ENCODE measurements around the gene FCHSD1.
A peak's percentile ranks its signal among the peaks of the same experiment; 100 is the strongest.

Gene FCHSD1

DNA sequence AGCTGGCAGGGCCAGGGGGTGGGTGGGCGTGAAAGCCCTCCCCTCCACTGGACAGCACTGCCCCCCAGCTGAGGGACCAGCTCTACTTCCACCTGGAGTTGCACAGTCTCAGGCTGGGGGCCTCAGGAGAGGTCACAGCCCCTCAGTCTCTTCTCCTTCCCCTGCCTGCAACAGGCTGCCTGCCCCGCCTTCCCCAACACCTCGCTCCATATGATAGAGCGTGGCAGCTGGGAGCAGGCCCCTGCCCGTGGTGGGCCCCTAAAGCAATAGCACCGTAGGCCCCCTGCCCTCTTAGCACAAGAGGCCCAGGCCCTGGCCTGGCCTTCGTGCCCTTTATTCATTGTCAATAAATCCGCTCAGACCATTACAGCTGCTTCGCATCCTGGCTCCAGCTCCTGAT, 10.5 kb downstream of the FCHSD1 start:
- DNase-seq: no peak

DNA sequence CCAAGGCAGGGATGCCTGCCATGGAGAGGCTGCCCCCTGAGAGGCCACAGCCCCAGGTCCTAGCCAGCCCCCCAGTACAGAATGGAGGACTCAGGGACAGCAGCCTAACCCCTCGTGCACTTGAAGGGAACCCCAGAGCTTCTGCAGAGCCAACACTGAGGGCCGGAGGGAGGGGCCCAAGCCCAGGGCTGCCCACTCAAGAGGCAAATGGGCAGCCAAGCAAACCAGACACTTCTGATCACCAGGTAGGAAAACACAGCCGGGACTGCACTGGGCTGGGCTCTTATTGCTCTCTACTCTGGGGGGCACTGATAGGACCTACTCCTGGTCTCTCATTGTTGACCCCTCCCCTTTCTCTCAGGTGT, 11.2 kb downstream of the FCHSD1 start:
- no peak for DNase-seq

DNA sequence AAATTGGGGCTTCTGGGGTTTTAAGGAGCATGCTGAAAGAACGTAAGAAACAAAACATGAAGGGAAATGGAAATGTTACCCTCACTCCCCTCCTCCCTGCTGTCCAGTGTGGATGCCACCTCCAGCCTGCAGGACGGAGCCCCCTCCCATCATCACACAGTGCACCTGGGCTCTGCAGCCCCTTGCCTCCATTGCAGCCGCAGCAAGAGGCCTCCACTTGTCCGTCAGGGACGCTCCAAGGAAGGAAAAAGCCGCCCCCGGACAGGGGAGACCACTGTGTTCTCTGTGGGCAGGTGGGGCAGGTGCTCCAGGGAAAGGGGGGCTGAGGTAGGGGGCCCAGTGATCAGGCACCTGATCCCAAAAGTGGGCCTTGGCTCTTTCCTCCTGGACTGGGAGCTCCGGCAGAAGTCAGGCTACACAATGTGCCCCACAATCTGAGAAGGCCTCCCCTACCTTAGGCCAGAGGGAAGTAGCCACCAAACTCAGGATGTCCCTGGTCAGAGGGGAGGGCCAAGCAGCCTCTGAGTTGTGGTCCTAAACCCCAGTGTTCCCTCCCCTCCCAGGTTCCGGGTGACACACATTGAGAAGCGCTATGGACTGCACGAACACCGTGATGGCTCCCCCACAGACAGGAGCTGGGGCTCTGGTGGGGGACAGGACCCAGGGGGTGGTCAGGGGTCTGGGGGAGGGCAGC, 11.7 kb downstream of the FCHSD1 start:
- DNase-seq: no peak

DNA sequence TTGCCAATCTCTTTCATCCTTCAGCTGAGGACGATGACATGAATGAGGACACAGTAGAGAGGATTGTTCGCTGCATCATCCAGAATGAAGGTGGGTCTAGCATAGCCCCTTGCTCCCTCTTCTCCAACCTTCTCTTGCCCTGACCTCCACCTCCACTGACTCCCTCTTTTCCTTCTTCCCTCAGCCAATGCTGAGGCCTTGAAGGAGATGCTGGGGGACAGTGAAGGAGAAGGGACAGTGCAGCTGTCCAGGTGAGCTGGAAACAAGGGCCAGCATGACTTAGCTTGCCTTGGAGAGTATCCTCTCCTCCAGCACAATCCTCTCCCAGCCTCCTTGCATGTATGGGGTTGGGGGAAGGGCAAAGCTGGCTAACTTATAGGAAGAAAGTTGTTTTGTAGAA, 12.4 kb downstream of the FCHSD1 start:
- no peak for DNase-seq

DNA sequence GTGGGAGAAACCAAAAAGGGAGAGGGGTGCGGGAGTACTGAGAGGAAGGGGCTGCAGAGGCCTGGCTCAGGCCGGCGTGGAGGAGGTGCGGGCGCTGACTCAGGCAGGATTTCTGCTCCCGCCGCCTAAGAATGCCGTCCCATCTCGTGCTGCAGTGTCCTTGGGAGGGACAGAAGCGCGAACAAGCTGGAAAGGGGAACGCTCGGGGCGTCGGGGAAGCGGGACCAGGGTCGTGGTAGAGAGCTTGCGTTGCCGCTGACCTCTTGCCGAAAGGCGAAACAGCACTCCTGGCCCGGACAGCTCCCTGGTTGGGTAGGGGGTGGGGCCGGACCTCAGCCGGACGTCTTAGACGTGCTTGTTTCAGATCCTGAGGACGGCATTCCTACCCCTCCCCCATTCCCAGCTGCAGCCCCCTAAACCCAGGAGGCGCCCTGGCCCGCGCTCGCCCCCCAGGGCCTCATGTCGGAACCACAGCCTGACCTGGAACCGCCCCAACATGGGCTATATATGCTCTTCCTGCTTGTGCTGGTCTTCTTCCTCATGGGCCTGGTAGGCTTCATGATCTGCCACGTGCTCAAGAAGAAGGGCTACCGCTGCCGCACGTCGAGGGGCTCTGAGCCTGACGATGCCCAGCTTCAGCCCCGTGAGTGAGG, 13.3 kb downstream of the FCHSD1 start:
- peak; percentile 55 for DNase-seq

DNA sequence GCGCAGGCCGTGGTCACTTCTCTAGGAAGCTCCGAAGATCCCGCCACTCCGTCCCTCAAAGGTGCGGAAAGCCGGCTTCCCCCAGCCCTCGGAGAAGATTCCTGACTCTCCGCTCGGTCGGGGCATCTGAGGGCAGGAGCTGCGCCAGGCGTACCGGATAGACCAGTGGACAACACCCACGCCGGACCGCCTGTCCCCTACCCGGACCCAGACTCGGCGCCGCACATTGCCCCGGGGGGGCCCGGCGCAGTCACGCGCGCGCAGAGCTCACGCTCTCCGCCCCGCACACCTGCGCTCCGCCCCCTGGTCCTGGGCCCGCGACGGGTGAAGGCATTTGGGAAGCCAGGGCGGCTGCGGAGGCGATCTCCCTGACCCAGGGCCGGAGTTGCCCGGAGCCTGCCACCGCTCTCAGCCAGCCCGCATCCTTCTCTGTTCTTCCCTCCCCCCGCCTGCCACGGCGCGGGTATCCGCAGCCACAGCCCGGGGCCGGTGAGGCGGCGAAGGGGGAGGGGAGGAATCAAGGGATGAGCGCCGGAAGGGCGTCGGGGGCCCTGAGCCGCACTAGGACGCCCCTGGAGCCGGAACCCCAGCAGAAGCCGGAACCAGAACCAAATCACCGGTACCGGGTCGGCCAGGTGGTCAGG, 14.0 kb downstream of the FCHSD1 start:
- peak; percentile 51 for DNase-seq

- peak; percentile 86 for DNase-seq
Measured at GRCh38 chr5:141636413-141637122, 14.7 kb downstream of the FCHSD1 start, which contains the start of the genes HDAC3 and RELL2. Gene HDAC3, minus strand, starts transcription at chr5:141636849. Its CDS starts 59 bp downstream, at chr5:141636790. Gene RELL2, plus strand, starts transcription at chr5:141636997. Its CDS starts 1,229 bp downstream, at chr5:141638226.

DNA sequence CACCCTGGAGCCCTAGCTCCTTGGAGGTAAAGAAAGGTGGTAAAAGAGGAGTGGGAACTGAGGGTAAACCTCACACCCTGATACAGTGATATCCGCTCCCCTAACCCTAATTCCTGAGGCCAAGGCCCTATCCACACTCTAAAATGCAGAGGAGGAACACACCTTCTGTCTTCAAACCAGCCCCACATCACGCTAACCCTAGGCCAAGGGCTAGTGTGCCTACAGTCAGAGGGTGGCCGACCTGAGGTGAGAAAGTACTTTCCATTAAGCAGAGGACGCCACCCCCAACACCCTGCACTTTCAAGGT, 15.2 kb downstream of the FCHSD1 start:
- DNase-seq: no peak

DNA sequence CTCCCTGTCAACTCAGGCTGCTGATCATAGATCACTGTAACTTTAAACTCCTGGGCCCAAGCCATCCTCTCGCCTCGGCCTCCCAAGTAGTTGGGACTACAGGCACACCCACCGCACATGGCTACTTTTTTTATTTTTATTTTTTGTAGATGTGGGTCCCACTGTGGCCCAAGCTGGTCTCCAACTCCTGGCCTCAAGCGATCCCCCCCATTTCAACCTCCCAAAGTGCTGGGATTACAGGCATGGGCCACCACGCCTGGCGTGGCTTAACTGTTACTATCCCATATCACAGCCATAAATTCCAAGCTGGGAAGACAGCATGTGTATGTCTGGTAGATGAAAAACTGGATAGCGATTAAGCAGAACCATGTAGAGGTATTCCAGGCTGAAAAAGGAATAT, 15.6 kb downstream of the FCHSD1 start:
- DNase-seq: no peak

DNA sequence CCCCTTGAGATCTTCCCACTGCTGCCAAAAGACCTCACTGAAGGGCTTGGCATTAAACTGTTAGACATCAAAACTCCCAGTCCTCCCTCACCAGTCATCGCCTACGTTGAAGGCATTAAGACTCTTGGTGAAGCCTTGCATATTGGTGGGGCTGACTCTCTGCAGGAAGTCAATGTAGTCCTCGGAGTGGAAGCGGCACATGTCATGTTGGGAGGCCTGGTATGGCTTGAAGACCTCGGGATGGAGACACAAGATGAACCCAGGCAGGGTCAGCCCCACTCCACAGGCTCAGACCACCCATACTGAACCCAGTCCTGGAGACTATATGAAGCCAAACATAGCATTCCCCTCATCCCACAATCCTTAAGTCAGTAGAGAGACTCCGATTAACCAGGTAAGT, 16.5 kb downstream of the FCHSD1 start:
- DNase-seq: no peak

DNA sequence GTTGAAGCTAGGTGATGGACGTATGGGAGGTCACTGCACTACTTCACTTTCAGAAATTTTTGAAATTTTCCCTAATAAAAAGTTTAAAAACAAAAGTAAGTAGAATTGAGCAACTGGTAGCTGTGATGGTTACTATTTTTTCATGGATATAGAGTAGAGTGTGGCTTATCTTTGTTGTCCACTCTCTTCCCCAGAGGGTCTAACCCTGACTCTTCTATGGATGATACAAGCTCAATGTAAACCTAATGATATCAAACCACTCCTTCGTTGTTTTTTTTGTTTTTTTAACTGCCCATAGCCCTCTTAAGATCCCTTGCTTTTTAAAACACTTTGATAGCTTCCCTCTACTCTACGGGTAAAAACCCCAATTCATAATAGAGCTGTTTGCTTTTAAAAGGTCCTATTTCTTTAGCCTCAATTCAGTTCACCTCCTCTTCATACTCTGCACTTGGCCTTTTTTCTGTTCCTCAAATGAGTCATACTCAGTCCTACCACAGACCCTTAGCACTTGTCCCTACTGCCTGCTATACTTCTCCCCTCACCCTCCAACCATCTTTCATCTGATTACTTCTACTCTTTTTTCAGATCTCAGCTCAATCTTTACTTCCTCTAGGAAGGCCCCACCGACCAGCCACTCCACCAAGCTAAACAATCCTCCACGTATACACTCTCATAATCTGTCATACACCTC, 17.2 kb downstream of the FCHSD1 start:
- DNase-seq: no peak

DNA sequence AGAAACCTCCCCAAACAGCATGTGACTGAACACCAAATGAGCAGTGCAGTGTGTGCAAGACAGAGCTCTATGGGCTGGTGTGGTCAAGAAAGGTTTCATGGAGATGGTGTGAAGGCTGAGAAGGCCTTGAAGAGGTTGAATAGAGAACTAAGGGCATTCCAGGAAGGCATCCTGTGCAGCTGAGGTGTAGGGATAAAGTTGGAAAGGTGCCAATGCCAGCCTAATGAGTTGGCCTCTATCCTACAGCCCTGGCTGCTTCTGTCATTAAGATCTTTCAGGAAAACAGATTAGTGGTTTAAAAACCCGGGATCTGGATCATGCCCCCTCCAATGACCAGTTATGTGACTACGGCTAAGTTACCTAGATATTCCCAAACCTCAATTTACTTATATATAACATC, 18.6 kb downstream of the FCHSD1 start:
- no peak for DNase-seq

- DNase-seq: no peak
Measured at GRCh38 chr5:141630570-141631140, 20.6 kb downstream of the FCHSD1 start.

DNA sequence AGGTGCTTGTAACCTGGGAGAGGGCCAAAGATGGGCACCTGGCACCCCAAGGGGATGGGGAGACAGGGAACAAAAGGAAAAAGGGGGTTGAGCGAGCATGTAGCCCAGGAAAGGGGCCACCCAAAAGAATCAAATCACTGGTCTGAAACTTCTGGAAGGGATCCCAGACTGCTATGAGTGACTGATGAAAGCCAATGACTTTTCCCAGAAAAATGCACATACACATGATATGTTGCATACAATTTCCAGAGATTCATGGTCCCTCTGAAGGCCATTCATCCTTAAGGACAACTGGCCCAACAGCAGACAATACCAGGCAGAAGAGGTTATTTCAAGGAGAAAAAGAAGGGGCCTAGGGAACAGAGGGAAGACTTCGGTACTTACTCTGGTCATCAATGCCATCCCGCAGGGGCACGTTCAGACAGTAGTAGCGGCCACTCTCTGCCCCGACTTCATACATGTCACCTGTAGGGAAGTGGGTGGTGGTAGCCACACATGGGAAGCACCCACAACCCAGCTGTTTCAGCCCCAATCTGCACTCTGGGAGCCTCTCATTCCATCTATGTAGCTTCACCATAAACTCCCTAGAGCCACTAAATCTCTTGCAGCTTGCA, 22.9 kb downstream of the FCHSD1 start:
- no peak for DNase-seq

DNA sequence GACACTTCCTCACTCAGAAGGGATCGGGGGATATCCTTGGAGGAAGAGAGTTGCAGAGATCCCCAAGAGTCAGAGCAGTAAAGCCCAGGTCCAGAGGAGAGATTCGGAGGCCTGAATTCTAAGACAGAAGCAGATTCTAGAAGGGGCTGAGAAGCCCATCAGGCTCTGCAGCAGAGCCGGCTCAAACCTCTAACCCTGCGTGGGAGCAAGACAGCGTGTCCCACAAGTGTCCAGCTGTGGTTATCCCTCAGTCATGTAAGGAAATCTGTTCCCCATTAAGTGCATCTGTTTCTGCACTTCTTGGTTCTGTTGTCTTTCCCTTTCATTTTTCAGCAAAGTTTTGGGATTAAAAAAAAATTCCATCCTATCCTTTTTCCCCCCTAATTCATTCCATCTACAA, 27.6 kb downstream of the FCHSD1 start:
- no peak for DNase-seq

DNA sequence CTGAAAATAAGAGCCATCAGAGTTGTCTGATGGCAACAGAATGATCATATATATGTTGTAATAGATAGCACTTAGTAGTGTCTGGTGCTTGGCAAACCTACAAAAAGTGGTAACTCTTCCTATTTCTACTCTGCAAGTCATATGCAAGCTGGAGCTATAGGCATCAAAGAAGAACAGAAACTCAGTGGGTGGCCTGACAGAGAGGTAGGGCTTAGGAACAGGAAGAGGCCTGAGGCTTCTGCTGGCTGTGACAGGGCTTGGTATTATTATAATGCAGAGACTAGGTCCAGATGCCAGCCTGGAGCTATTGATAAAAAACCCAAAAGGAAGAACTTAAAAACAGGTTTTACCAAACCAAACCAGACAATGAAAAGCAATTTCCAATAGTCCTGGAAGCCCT, 28.0 kb downstream of the FCHSD1 start:
- DNase-seq: no peak

DNA sequence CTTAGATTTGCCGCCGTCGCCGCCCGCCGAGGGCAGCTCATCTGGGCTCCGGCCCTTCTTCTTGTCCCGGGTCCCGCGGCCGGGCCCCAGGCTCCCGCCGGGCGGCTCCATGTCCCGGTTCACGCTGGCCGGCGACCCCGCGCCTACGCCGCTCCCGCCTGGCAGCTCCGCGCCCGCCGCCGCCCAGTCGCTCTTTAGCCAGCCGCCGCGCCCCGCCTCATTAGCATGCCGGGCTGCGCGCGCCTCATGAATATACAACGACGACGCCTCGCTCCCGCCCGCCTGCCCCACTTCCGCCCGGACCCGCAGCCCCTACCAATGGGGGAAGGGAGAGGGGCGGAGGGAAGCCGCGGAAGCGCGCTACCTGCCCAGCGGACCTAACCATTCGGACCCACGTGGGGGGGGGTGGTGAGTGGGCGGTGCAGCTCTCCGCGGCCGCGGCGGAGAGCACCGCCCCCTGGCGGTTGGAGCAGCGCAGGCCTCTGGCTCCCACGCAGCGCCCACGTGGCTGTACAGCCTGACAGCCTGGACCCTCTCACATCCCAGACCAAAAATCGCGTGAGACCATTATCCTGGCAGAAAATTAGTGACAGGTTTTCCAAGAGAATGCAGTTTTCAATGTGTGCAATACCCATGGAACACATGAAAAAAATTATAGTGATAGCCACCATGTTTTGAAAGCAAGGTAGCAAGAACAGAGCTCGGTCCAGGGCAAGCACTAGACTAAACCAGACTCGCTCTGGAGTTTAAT, 32.2 kb downstream of the FCHSD1 start, which contains the start of gene DIAPH1:
DIAPH1 (minus strand) TSS at position 197 of the 751 bp plus-strand sequence; CDS start at position 111, 86 bp downstream.
- peak; percentile 99 for DNase-seq

GRCh38 chr5:141618030-141618803, 33.0 kb downstream of the FCHSD1 start:
- DNase-seq: peak; percentile 52

GRCh38 chr5:141617682-141618029, 33.6 kb downstream of the FCHSD1 start:
- no peak for DNase-seq

- DNase-seq: no peak
Measured at GRCh38 chr5:141617128-141617527, 34.1 kb downstream of the FCHSD1 start.
